T-helper 17 cell (primary cell): ENCODE measurements around the gene KRT78. TPM values are rescaled to one million over a fixed set of nuclear protein-coding genes. Genes with fewer than 3 reads are reported as not detected.
"Not testable (repeated sequence)": the region's sequence is repeated elsewhere in the genome, so short reads cannot be mapped to it uniquely, and the experiment has no call there.

Experiments used
- ATAC-seq: fragments of 150-1000 bp; cut with Tn5 transposase; 2 replicates; pipeline ENCODE4 v1.10.0; 2021; ENCODE audit warnings: mild to moderate bottlenecking, moderate library complexity
- DNase-seq, 3 donors: peaks; one replicate each; pipeline versions ENCODE4 v3.0.0 to v3.0.0-alpha.2; 2020 to 2021
- H3K9me3 ChIP-seq: one replicate; pipeline ENCODE4 v1.7.0; 2013; ENCODE audit warnings: low read length, mild to moderate bottlenecking; ENCODE audit not compliant: control insufficient read depth, poor library complexity, severe bottlenecking
- H3K27ac Mint-ChIP-seq: one replicate; pipeline ENCODE4 v1.8.0; 2022; ENCODE audit warnings: mild to moderate bottlenecking, moderate library complexity, mixed read lengths
- H3K27me3 Mint-ChIP-seq: one replicate; pipeline ENCODE4 v1.8.0; 2022; ENCODE audit warnings: mixed read lengths
- H3K36me3 Mint-ChIP-seq: one replicate; pipeline ENCODE4 v1.8.0; 2022; ENCODE audit warnings: low read depth, mixed read lengths
- H3K4me1 Mint-ChIP-seq: one replicate; pipeline ENCODE4 v1.8.0; 2022; ENCODE audit warnings: mild to moderate bottlenecking, mixed read lengths
- H3K4me3 Mint-ChIP-seq: one replicate; pipeline ENCODE4 v1.8.0; 2022; ENCODE audit warnings: mild to moderate bottlenecking, moderate library complexity, mixed read lengths
- total RNA-seq, 4 donors: library from RNA in 2 of 4; stranded (reverse) in 2 of 4; gene quantifications; one replicate each; pipeline ENCODE4 v1.2.3 and lab custom pipeline; 2022 to 2026

KRT78 gene
- total RNA-seq, 2 donors from 2014 or later: not detected

- H3K4me3 Mint-ChIP-seq: not testable (repeated sequence)
Measured at GRCh38 chr12:52795332-52795674, 53.5 kb downstream of the KRT78 start.

GRCh38 chr12:52794479-52795331, 54.1 kb downstream of the KRT78 start:
- Mint-ChIP-seq H3K4me1 (peaks cover 2% of the 10 kb centered on the region), H3K27ac (no peak overlapping the region), H3K27me3 (peaks cover 65% of the 10 kb centered on the region), H3K4me3 (no peak overlapping the region), H3K36me3 (peaks cover 2% of the 10 kb centered on the region)
- no peaks in the 10 kb centered on the region for H3K9me3 ChIP-seq
- DNase-seq (no peak), ATAC-seq (no peak)

More at GRCh38 chr12:52795332-52795674, 53.5 kb downstream of the KRT78 start:
- H3K36me3 Mint-ChIP-seq, H3K27ac Mint-ChIP-seq, DNase-seq, H3K4me1 Mint-ChIP-seq, H3K9me3 ChIP-seq, ATAC-seq: not testable (repeated sequence)
- peaks cover 65% of the 10 kb centered on the region for H3K27me3 Mint-ChIP-seq

- no peaks in the 10 kb centered on the region for H3K9me3 ChIP-seq
- Mint-ChIP-seq H3K4me3 (no peak overlapping the region), H3K4me1 (peaks cover 2% of the 10 kb centered on the region), H3K27ac (no peak overlapping the region), H3K27me3 (peaks cover 74% of the 10 kb centered on the region), H3K36me3 (no peaks in the 10 kb centered on the region)
- ATAC-seq (no peak), DNase-seq (no peak)
Measured at GRCh38 chr12:52792185-52793029, 56.4 kb downstream of the KRT78 start.

- DNase-seq (no peak), ATAC-seq (no peak)
- Mint-ChIP-seq H3K27ac (no peak overlapping the region), H3K27me3 (peaks cover 78% of the 10 kb centered on the region), H3K36me3 (no peaks in the 10 kb centered on the region), H3K4me1 (peaks cover 2% of the 10 kb centered on the region), H3K4me3 (no peak overlapping the region)
- no peaks in the 10 kb centered on the region for H3K9me3 ChIP-seq
Measured at GRCh38 chr12:52791271-52792184, 57.3 kb downstream of the KRT78 start.

GRCh38 chr12:52790427-52791270, 58.1 kb downstream of the KRT78 start:
- Mint-ChIP-seq H3K36me3 (no peaks in the 10 kb centered on the region), H3K4me3 (no peak overlapping the region), H3K27me3 (peaks cover 74% of the 10 kb centered on the region), H3K27ac (no peak overlapping the region), H3K4me1 (peaks cover 2% of the 10 kb centered on the region)
- no peaks in the 10 kb centered on the region for H3K9me3 ChIP-seq
- ATAC-seq (no peak), DNase-seq (no peak)

- H3K4me3 Mint-ChIP-seq: no peak overlapping the region
- no peak for ATAC-seq
- H3K27me3 Mint-ChIP-seq: peaks cover 74% of the 10 kb centered on the region
- H3K9me3 ChIP-seq: no peaks in the 10 kb centered on the region
- DNase-seq: no peak
- peaks cover 2% of the 10 kb centered on the region for H3K36me3 Mint-ChIP-seq
- no peak overlapping the region for H3K27ac Mint-ChIP-seq
- peaks cover 2% of the 10 kb centered on the region for H3K4me1 Mint-ChIP-seq
Measured at GRCh38 chr12:52789637-52790426, 59.0 kb downstream of the KRT78 start.

- Mint-ChIP-seq H3K4me1 (peaks cover 2% of the 10 kb centered on the region), H3K27me3 (peaks cover 74% of the 10 kb centered on the region), H3K4me3 (no peak overlapping the region), H3K36me3 (peaks cover 2% of the 10 kb centered on the region), H3K27ac (no peak overlapping the region)
- DNase-seq (no peak), ATAC-seq (no peak)
- no peaks in the 10 kb centered on the region for H3K9me3 ChIP-seq
Measured at GRCh38 chr12:52788876-52789636, 59.7 kb downstream of the KRT78 start.

- peaks cover 5% of the 10 kb centered on the region for H3K36me3 Mint-ChIP-seq
- peaks cover 2% of the 10 kb centered on the region for H3K4me1 Mint-ChIP-seq
- no peak overlapping the region for H3K4me3 Mint-ChIP-seq
- DNase-seq (no peak), ATAC-seq (no peak)
- H3K27me3 Mint-ChIP-seq: peaks cover 74% of the 10 kb centered on the region
- no peak overlapping the region for H3K27ac Mint-ChIP-seq
- H3K9me3 ChIP-seq: no peaks in the 10 kb centered on the region
Measured at GRCh38 chr12:52788192-52788875, 60.5 kb downstream of the KRT78 start.
